Colon (tissue), 2 donors: ENCODE data around the gene MRPL12.

ENCODE experiments used
- FAIRE-seq: peaks from 2 replicates; lab custom pipeline; 2012; peaks lifted over from hg19 to GRCh38; lab: Jason Lieb, UNC
- donor health status: control.
- donor health status: control.

The MRPL12 gene

DNA sequence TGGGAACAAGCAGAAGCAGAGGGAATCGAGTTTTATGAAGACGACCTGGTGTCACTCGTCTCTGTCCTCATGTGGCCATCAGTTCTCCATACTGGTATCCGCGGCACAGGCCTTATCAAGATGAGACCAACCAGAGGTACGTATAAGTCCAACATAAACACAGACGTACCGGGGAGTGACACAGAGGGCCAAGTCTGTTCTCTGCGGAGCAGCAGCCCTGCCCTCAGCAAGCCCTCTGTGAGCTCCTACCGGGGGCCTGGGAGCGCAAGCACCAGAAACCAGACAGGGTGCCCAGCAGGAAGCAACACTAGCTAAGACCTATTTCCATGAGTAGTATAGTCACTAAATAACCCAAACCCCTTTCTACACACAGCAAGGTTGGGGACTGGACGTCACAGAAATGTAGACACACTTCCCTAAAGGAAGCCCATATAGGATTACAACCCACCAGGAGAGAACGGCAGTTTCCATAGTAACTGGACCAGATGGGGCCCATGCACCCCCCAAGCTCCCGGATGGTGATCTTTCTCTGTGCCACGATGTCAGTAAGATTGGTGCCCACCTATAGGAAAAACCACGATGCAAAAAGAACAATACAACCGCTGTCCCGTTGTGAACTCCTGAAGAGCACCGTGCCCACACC, 20.5 kb upstream of the MRPL12 start:
- no peak for FAIRE-seq

DNA sequence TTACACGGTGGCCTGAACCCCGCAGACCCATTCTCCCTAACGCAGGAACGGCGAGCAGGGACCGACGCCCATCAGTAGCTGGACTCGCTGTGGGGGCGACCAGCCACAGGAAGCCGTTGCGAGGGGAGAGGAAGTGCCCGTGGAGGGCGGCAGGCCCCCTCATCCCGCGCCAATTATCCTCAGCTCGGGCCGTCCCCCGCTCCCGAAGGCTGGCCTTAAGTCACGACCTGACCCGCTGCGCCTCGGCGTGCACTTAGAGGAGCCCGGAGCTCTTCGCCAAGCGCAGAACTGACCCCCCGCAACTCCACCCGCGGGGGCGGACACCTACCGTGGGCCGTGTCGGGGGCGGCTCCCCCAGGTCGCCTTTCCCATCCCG, 20.0 kb upstream of the MRPL12 start:
- no peak for FAIRE-seq

DNA sequence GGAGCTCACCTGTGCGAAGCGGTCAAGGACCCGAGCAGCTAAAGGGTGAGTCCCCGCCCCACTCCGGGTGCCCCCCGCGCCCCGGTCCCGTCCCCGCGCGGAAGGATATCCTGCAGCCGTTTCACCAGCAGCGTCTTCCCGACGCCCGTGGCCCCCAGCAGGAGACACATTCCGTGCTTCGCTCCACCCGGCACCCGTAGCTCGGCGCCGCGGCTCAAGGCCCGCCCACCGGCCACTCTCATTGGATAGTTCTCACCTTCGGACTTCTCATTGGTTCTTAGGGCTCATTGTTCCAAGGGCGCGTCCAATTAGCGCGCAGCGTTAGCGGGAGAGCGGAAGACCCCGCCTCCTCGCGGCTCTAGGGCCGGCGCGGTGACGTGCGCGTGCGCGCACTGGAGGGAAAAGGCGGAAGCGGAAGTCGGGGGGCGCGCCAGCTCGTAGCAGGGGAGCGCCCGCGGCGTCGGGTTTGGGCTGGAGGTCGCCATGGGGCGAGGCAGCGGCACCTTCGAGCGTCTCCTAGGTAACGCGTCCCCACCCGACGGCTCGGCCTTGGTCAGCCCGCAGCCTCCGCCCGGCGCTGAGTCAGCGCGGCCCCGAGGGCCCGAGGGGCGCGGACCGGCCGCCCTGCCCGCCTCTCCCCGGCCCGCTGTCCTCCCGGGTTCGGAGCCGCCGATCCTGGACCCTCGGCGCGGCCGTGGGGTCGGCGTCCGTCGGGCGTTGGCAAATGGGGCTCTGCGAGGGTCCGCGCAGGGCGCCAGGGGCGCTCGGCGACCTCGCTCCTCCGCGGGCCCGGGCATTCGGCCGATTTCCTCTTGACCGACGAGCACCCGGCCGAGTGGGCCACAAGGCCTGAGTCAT, 19.4 kb upstream of the MRPL12 start, which contains the start of the genes ARL16 and HGS:
Gene ARL16 (minus strand): TSS at position 214 of the 858 bp plus-strand sequence. CDS start 44 bp downstream, at position 170.
Gene HGS (plus strand): TSS at position 428 of the 858 bp plus-strand sequence. CDS start 56 bp downstream, at position 484.
- FAIRE-seq = peak; percentile 72

DNA sequence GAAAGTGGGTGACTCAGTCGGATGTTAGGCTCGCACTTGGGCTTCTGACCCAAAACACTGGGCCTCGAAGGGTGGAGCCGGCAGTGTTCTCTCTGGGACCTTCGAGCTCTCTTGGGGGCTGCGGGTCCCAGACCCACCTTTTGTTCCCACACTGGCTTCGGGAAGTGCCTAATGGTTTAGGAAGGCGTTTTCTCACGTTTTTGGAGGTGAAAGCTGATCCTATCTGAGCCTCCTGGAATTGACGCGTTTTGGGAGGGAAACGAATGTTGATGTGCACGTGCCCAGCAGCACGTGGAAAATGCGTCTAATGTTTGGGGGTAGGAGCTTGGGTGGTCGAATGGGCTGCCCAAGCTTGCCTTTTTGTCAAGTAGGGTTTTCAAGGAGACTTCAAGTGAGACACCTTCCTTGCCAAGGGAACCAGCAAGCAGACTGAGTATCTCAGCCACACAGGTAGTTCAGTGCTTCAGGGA, 18.7 kb upstream of the MRPL12 start:
- FAIRE-seq = no peak

DNA sequence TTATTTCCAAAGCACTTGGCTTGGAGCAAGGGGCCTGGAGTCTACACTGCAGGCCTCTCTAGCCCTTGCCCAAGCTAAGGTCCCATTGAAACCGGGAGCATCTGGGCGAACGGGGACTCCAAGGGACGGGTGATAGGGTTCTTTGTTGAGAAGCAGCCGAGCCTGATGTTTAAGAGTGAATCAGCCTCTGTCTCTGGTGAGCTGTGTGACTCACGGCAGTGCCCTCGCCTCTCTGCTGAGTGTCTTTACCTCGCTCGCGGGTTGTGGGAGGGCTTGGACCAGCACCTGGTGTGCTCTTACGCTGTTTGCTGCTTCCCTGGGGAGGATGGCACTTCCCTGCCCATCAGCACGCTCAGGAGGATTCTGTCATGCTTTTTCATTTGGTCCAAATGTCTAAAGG, 18.1 kb upstream of the MRPL12 start:
- no peak for FAIRE-seq

DNA sequence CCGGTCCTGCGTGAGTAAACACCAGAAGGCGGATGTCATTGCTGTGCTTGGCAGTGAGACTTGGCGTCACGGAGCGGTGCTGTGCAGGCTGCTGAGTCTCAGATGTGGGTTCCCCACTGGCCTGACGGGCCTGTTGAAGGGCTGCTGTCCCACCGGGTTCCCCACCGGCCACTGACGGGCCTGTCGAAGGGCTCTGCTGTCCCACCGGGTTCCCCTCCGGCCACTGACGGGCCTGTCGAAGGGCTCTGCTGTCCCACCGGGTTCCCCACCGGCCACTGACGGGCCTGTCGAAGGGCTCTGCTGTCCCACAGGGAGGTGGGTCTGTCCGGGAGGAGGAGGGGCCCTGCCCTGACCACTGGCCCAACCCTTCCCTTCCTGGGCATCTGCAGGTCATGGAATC, 16.6 kb upstream of the MRPL12 start:
- no peak for FAIRE-seq

DNA sequence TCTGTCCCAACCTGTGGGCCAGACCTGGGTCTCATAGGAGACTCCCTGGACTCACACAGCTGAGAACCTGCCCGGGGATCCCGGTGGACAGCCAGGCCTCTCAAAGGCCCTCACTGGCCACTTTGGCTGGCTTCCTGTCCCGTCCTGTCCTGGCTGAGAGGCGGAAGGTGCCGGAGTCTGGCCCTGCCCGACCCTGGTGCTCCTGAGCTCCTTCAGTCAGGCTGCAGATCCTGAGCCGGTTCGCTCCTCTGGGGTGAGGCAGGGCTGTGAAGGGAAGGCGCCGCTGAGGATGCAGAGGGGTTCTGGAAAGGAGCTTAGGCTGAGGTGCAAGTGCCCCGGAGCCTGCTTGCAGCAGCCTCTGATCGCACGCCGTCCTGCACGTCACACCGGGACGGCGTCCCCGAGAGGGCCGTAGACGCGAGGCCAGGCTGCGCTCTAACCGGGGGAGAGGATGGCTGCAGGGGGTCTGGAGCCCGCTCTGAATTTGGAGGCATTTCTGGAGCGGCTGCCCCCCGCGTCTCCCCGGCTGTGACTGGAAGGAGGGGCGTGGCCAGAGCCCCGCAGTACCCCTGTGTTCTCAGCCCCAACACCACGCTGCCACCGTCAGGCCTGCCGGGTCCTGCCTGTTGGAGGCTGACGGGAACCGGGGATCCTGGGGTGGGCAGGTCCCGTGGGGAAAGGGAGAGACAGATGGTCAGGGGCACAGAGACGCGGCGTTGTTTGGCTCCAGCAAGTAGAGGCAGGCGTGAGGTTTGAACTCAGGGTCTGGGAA, 15.2 kb upstream of the MRPL12 start:
- no peak for FAIRE-seq

DNA sequence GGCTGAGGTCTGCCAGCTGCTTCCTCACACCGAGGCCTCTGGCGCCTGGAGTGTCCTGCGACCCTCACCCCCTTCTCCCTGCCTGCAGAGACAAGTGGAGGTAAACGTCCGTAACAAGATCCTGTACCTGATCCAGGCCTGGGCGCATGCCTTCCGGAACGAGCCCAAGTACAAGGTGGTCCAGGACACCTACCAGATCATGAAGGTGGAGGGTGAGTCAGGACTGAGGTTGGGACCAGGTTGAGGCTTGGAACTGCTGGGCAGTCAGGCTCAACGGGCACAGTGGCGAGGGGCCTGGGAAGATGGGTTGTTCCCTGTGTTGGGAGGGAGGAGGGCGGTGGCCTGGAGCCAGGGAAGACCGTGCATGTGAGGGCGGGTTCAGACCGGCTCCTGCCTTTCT, 14.6 kb upstream of the MRPL12 start:
- FAIRE-seq = no peak

DNA sequence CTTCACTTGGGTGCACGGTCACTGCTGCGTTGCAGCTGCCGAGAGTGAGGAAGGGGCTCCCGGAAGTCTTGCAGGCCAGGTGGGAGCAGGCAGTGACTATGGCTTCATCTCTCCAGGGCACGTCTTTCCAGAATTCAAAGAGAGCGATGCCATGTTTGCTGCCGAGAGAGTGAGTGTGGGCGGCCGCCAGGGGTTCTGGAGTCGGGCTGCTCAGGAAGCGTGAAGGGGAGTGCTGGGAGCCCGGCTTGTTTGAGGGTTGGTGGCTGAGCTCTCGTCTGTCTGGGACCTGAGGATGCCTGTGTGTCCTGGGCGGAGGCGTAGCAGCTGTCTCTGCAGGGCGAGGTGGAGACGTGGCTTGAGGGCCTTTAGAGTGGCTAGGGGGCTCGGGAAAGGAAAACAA, 13.1 kb upstream of the MRPL12 start:
- no peak for FAIRE-seq

DNA sequence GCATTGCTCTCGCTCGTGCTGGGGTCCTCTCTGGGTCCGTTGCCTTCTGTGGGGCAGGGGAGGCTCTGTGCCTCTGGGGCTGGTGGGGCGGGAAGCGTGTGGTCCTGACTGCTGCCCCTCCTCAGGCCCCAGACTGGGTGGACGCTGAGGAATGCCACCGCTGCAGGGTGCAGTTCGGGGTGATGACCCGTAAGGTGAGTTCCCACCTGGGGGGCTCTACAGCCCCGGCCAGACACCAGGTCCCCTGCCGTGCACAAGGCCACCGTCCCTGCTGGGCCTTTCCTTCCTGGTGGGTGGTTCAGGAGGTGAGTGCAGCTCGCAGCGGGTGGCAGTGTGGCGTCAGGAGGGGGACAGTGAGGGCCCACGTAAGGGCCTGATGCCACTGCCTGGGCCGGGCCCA, 12.6 kb upstream of the MRPL12 start:
- no peak for FAIRE-seq

DNA sequence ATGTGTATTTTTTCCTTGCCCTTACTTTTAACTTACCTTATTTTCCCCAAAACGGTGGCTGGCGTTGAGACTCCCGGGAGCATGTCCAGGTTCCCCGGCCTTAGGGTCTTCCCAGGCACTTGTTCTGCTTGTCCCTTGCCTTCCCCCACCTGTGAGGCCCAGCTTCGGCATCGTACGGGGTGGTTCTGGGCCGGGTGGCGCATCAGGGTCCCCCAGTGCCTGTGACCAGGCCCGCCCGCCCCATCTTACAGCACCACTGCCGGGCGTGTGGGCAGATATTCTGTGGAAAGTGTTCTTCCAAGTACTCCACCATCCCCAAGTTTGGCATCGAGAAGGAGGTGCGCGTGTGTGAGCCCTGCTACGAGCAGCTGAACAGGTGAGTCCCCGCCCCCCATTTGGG, 12.0 kb upstream of the MRPL12 start:
- no peak for FAIRE-seq

DNA sequence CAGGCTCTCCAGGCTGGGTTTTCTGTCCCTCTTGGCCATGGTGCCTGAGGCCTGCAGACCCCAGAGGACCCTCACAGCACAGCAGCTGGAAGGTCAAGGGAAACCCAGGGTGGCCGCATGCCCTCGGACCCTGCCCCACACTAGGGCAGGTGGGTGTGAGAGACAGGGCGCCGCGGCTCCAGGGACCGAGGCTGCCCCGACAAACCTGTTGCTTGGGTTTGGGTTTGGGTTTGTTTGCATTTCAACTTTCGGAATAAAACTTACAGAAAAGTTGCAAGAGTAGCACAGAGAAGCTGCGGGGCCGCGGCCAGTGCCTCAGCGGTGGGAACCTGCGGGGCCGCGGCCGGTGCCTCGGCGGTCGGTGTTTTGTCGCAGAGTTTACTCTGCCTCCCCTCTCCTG, 11.6 kb upstream of the MRPL12 start:
- no peak for FAIRE-seq

DNA sequence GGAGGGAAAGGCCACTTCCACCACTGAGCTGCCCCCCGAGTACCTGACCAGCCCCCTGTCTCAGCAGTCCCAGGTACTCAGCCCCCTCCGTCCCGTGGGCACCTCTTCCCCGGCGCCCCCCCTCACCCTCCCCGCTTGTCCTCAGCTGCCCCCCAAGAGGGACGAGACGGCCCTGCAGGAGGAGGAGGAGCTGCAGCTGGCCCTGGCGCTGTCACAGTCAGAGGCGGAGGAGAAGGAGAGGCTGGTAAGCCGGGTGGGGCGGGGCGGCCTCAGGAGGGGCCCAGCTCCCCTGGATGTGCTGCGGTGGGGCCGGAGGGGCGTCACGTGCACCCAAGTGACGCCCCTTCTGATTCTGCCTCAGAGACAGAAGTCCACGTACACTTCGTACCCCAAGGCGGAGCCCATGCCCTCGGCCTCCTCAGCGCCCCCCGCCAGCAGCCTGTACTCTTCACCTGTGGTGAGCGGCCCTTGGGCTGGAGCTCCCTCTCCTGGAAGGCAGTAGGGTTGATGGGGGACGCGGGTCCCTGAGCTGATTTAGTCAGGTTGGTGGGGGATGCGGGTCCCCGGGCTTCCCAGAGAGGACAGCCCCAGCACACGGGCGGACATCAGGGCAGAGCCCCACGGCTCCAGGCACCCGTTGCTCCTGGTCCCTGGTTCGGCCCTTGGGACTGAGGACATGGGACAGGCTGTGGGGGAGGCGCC, 9.5 kb upstream of the MRPL12 start:
- no peak for FAIRE-seq

DNA sequence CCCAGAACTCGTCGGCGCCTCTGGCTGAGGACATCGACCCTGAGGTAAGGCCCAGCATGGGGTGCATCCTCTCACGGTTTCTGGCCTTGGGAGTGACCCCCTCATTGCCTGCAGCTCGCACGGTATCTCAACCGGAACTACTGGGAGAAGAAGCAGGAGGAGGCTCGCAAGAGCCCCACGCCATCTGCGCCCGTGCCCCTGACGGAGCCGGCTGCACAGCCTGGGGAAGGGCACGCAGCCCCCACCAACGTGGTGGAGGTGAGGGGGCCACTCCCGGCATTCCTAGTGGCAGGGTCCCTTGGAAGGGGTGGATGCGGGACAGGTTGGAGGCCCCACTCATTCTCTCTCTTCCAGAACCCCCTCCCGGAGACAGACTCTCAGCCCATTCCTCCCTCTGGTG, 8.4 kb upstream of the MRPL12 start:
- FAIRE-seq = no peak

DNA sequence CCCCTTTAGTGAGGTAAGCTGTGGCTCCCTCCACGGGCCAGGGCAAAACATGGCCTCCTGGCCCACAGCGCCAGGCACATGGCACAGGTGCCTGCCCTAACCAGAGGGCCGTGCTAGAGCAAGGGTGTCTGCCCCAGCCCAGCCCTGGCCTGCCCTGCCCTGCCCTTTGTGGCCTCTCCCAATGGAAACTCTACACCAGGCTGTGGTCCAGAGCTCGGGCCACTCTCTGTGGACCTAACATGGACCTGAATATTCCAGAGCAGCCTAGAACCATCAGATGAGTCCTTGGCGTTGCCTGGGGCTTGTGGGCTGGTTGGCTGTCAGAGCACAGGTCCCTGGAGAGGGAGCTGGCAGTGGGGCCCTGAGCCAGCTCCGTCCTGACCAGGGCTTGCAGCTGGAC, 8.0 kb upstream of the MRPL12 start:
- no peak for FAIRE-seq

DNA sequence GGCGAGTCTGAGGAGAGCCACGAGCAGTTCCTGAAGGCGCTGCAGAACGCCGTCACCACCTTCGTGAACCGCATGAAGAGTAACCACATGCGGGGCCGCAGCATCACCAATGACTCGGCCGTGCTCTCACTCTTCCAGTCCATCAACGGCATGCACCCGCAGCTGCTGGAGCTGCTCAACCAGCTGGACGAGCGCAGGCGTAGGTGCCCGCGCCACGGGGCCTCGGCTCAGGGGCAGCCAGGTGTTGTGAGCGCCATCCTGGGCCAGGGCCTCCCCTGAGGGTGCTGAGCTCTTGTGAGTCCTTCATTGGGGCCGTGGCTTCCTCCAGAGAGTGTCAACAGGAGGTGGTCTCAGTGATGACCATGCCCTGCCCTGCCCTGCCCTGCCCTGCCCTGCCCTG, 7.4 kb upstream of the MRPL12 start:
- FAIRE-seq = no peak

DNA sequence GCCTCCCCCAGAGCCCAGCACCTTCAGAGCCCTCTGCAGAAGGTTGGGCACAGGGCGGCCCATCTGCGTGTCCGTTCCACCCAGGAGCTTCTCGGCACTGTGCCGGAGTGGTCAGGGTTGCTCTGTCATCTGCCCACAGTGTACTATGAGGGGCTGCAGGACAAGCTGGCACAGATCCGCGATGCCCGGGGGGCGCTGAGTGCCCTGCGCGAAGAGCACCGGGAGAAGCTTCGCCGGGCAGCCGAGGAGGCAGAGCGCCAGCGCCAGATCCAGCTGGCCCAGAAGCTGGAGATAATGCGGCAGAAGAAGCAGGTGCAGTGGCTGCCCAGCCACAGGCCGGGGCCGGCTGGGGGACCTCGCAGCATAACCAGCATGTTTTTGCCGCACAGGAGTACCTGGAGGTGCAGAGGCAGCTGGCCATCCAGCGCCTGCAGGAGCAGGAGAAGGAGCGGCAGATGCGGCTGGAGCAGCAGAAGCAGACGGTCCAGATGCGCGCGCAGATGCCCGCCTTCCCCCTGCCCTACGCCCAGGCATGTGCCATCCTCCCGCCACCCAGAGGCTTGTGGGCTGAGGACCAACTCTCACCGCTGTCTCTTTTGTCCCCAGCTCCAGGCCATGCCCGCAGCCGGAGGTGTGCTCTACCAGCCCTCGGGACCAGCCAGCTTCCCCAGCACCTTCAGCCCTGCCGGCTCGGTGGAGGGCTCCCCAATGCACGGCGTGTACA, 6.8 kb upstream of the MRPL12 start:
- no peak for FAIRE-seq

DNA sequence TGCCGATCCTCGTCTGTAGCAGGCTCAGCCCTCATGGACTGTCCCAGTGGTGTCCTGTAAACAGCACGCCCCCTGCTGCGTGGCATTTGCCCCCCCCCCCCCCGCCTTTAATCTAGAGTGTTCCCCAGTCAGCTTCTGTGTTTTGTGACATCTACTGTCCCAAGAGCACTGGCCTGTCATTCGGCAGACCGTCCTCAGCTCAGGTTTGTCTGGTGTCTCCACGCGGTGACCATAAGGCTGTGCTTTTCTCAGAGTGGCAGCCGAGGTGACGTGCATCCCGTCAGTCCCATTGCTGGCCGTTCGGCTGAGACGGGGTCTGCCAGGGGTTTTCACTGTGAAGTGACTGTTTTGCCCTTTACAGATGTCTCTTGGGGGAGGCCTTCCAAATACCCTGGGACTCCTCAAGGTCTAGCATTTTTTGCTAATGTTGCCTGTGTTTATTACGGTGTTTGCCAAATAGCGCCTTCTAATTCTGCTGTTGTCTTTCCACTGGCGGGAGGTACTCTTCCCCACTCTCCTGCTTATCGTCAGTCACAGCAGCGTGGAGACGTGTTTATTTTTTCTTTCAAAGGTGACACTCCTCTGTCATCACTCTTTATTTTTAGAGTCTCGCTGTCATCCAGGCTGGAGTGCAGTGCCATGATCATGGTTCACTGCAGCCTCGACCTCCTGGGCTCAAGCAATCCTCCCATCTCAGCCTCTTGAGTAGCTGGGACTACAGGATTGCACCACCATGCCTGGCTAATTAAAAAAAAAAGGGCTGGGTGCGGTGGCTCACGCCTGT, 5.7 kb upstream of the MRPL12 start:
- FAIRE-seq = no peak

DNA sequence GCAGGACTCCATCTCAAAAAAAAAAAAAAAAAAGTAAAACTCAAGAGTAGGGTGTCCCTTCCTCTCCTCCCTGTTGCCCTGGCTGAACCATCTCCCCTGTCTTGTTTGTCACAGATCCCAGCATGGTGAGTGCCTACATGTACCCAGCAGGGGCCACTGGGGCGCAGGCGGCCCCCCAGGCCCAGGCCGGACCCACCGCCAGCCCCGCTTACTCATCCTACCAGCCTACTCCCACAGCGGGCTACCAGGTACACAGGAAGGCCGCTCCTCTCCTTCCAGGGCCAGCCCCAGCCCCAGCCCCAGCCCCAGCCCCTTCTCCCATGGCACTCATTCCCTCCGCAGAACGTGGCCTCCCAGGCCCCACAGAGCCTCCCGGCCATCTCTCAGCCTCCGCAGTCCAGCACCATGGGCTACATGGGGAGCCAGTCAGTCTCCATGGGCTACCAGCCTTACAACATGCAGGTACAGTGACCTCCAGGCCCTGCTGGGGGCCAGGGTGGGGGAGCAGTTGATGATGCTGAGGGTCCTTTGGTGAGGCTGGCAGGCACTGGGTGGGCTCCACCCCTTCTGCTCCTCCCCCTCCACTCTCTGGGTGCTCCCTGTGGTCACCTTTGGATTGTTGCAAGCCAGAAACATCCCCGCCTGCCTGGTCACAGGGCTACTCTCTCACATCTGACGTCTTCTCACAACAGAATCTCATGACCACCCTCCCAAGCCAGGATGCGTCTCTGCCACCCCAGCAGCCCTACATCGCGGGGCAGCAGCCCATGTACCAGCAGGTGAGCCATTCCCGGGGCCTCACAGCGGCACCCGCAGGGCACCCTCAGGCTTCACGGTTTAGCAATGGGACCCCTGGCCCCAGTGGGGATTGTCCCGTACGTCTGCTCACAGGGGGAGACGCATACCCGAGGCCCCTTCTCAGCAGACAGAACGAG, 2.5 kb upstream of the MRPL12 start:
- no peak for FAIRE-seq
